Osteoblast (primary cell): ENCODE measurements around the gene CSMD2. TPM values are rescaled to one million over a fixed set of nuclear protein-coding genes. Genes with fewer than 3 reads are reported as not detected.

Experiments used
- DNase-seq: peaks from one replicate; pipeline ENCODE4 v3.0.0; 2011; ENCODE audit warnings: low spot score, mixed read lengths; ENCODE audit not compliant: insufficient read length; ENCODE audit errors: missing footprints
- H2AFZ ChIP-seq: 2 replicates; pipeline ENCODE4 v1.6.0; 2011; ENCODE audit warnings: mild to moderate bottlenecking, low read length
- H3K27ac ChIP-seq: 2 replicates; pipeline ENCODE4 v1.5.1; 2011; ENCODE audit warnings: mild to moderate bottlenecking, low read depth, low read length, moderate library complexity
- H3K27me3 ChIP-seq: 2 replicates; pipeline ENCODE4 v1.6.0; 2012; ENCODE audit warnings: mild to moderate bottlenecking, control low read depth, inconsistent platforms, low read length, moderate library complexity; ENCODE audit not compliant: insufficient read depth
- H3K36me3 ChIP-seq: 2 replicates; pipeline ENCODE4 v1.5.1; 2011; ENCODE audit warnings: mild to moderate bottlenecking, low read length, control low read depth, moderate library complexity; ENCODE audit not compliant: insufficient read depth
- H3K4me1 ChIP-seq: 2 replicates; pipeline ENCODE4 v1.5.1; 2011; ENCODE audit warnings: mild to moderate bottlenecking, low read length, control low read depth, moderate library complexity; ENCODE audit not compliant: insufficient read depth
- H3K4me2 ChIP-seq: 2 replicates; pipeline ENCODE4 v1.6.0; 2011; ENCODE audit warnings: mild to moderate bottlenecking, low read length; ENCODE audit not compliant: insufficient read depth
- H3K4me3 ChIP-seq: fragments of 200-600 bp; sonication (generic); 3 replicates; pipeline ENCODE4 v1.5.1; 2012; ENCODE audit warnings: mild to moderate bottlenecking, low read length, inconsistent platforms; ENCODE audit not compliant: insufficient read depth
- H3K79me2 ChIP-seq: 2 replicates; pipeline ENCODE4 v1.6.0; 2012; ENCODE audit warnings: mild to moderate bottlenecking, low read length, control low read depth, inconsistent platforms; ENCODE audit not compliant: insufficient read depth
- H3K9me3 ChIP-seq: 2 replicates; pipeline ENCODE4 v1.5.1; 2011; ENCODE audit warnings: low read depth, low read length, control low read depth
- H4K20me1 ChIP-seq: 2 replicates; pipeline ENCODE4 v1.6.0; 2012; ENCODE audit warnings: mild to moderate bottlenecking, low read length, control low read depth; ENCODE audit not compliant: insufficient read depth
- CTCF ChIP-seq: IDR thresholded peaks from 2 replicates; pipeline ENCODE4 v1.5.1; 2011; ENCODE audit warnings: mild to moderate bottlenecking, low read depth, low read length, moderate library complexity; ENCODE audit errors: extremely low read depth
- total RNA-seq: library from RNA; depleted of rRNA; stranded (reverse); fragments of >200 nt; gene quantifications from 2 replicates; pipeline ENCODE4 v1.2.3, GENCODE V29; 2012

Gene CSMD2
- total RNA-seq, 1 donor: 0.36 TPM

DNA sequence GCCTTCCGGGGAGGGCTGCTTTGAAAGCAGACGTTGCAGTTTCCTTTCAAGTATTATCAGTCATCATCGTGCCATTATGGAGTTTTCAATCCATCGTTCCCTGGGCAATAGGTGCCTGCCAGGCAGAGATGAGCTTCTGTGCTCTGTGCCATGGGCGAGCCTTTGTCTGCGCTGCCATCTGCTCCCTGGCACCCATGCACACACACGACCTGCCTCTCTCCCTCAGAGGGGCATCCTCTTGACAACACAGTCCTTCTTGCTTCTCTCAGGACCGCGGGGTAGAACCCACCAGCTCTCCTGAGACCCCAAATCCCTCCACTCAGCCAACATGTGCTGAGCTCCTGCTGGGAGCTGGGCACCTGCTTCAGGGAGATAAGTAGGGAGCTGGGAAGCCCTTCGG, 151.9 kb downstream of the CSMD2 start:
- DNase-seq: no peak
- no peak overlapping the region for H3K4me3 ChIP-seq
- H3K27me3 ChIP-seq: no peaks in the 10 kb centered on the region
- no peak overlapping the region for H2AFZ ChIP-seq
- no peaks in the 10 kb centered on the region for H3K36me3 ChIP-seq
- no peaks in the 10 kb centered on the region for H3K79me2 ChIP-seq
- no peaks in the 10 kb centered on the region for H3K4me1 ChIP-seq
- no peak overlapping the region for H3K27ac ChIP-seq
- no peaks in the 10 kb centered on the region for H4K20me1 ChIP-seq
- H3K4me2 ChIP-seq: no peak overlapping the region
- no peaks in the 10 kb centered on the region for H3K9me3 ChIP-seq
- TF ChIP-seq CTCF: no peak

- Histone ChIP-seq H3K27me3 (no peaks in the 10 kb centered on the region), H3K4me1 (no peaks in the 10 kb centered on the region), H2AFZ (no peak overlapping the region), H4K20me1 (no peaks in the 10 kb centered on the region), H3K4me3 (no peak overlapping the region), H3K27ac (no peak overlapping the region), H3K79me2 (no peaks in the 10 kb centered on the region), H3K4me2 (no peak overlapping the region), H3K36me3 (no peaks in the 10 kb centered on the region), H3K9me3 (peaks cover 2% of the 10 kb centered on the region)
- DNase-seq: peak; percentile 55
- TF ChIP-seq CTCF: no peak
Observed at GRCh38 chr1:34009340-34009985, 155.6 kb downstream of the CSMD2 start.

DNA sequence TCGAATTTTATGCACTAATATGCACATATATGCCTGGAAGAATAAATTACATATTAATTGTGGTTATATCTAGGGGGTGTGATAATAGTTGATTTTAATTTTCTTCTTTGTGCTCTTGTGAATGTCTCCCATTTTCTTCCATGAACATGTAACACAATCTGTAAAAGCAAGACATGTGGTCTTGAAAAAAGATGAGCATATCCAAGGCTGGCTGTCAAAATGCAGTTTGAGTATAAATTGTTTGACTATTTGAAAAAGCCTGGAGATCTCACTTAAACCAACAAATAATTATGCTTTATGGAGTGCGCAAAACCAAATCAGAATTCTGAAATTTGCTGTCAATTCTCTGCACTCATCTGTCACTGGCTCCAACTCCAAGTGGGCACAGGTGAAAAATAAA, 157.3 kb downstream of the CSMD2 start:
- Histone ChIP-seq H3K4me3 (no peak overlapping the region), H4K20me1 (no peaks in the 10 kb centered on the region), H3K4me2 (no peak overlapping the region), H3K36me3 (no peaks in the 10 kb centered on the region), H2AFZ (no peak overlapping the region), H3K79me2 (no peaks in the 10 kb centered on the region), H3K27ac (no peak overlapping the region), H3K9me3 (peaks cover 2% of the 10 kb centered on the region), H3K4me1 (no peaks in the 10 kb centered on the region), H3K27me3 (no peaks in the 10 kb centered on the region)
- DNase-seq: no peak
- no peak for TF ChIP-seq CTCF

DNA sequence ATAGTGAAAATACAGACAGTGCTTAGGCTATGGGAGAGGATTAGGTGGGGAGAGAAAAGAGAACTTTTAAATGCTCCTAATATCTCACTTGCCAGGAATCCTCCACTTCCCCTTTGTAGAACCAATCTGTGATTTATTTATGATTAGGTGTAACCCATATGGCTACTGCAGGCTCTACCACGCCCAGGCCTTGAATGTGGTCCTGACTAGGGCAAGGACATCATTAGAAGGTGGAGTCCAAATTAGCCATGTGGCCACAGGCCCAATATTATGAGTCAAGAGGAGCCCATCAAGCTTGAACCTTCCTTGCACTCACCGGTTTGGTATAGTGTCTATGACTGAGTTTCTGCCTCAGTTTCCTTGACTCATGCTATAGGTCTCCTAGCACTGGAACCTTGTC, 159.7 kb downstream of the CSMD2 start:
- Histone ChIP-seq H3K4me2 (no peak overlapping the region), H3K27ac (no peak overlapping the region), H3K9me3 (peaks cover 2% of the 10 kb centered on the region), H4K20me1 (no peaks in the 10 kb centered on the region), H3K79me2 (no peaks in the 10 kb centered on the region), H3K36me3 (no peaks in the 10 kb centered on the region), H3K27me3 (no peaks in the 10 kb centered on the region), H3K4me1 (no peaks in the 10 kb centered on the region), H2AFZ (no peak overlapping the region), H3K4me3 (no peak overlapping the region)
- TF ChIP-seq CTCF: no peak
- DNase-seq: no peak
